ENCODE results near the gene PWP2. TPM values are rescaled to one million over a fixed set of nuclear protein-coding genes. Genes with fewer than 3 reads are reported as not detected.

PWP2 gene
- total RNA-seq, 1 donor from 2014 or later, result 7.4 TPM

DNA sequence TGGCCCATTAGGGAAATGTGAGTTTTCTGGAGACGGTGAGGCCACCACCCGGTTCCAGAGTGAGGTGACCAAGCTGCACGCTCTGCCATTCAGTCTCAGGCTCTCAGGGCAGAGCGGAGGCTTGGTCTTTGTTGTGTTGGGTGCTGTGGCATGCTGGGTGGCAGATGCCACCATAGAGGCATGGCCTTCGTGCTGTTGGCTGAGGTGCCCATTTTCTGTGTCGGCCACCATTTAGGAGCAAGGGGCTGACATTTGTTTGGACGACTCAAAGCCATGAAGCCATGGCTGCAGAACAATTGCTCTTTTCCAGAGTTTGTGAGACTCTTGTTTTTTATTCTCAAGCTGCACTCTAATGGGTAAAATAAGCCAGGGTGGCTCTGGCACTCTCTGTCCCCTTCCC lies 36.8 kb upstream of the PWP2 start:
- Histone ChIP-seq H3K36me3 (peaks cover 41% of the 10 kb centered on the region), H3K4me3 (no peak overlapping the region), H3K9me3 (replicated peaks) (no peaks in the 10 kb centered on the region), H3K27ac (replicated peaks) (no peak overlapping the region), H3K27me3 (ENCODE audit: low read depth) (no peaks in the 10 kb centered on the region), H3K4me1 (peaks cover 3% of the 10 kb centered on the region)
- DNase-seq, result no peak
- intact Hi-C loops (cut with micrococcal nuclease), result no loop called here
- TF ChIP-seq, protein P1, sequence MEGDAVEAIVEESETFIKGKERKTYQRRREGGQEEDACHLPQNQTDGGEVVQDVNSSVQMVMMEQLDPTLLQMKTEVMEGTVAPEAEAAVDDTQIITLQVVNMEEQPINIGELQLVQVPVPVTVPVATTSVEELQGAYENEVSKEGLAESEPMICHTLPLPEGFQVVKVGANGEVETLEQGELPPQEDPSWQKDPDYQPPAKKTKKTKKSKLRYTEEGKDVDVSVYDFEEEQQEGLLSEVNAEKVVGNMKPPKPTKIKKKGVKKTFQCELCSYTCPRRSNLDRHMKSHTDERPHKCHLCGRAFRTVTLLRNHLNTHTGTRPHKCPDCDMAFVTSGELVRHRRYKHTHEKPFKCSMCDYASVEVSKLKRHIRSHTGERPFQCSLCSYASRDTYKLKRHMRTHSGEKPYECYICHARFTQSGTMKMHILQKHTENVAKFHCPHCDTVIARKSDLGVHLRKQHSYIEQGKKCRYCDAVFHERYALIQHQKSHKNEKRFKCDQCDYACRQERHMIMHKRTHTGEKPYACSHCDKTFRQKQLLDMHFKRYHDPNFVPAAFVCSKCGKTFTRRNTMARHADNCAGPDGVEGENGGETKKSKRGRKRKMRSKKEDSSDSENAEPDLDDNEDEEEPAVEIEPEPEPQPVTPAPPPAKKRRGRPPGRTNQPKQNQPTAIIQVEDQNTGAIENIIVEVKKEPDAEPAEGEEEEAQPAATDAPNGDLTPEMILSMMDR (IDR thresholded peaks at IDR 0.05; ENCODE audit: borderline replicate concordance), result no peak

DNA sequence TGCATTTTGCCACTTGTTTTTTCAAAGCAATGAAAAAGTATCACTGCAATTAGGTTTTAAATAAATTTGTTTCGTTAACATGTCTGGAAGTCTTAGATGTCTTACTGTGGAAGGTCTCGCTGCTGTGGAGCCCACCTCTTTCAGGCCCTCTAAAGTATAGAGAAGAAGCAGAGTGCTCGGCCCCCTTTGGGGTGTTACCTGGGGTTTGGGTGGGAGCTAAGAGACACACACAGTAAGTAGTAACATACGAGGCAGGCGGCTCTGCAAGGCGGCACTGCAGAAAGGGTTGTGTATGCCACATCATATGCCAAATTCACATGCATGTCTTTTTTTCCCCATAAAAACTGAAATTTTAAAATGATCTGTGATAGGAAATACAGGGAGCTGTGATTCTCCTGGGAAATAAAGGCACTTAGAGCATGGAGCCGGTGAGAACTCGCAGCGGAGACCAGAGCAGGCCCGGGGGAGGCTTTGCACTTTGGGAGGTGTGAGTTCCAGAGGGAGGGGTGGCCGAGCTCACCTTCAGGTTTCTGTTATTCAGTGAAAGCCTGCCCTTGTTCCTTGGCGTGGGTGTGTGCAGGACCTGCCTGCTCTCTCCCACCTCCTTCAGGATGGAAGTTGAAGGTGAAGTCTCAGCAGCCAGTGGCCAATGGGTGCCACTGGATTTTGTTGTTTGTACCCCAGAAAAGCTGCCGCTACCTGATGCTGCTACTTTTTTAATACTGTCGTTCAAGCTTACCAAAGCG lies 35.7 kb upstream of the PWP2 start:
- H3K4me3 ChIP-seq, result no peak overlapping the region
- TF ChIP-seq, protein P1 (IDR thresholded peaks at IDR 0.05; ENCODE audit: borderline replicate concordance), result no peak
- DNase-seq, result no peak
- intact Hi-C loops (cut with micrococcal nuclease), result no loop called here
- H3K27ac ChIP-seq (replicated peaks), result no peak overlapping the region
- H3K36me3 ChIP-seq, result peaks cover 43% of the 10 kb centered on the region
- no peaks in the 10 kb centered on the region for H3K9me3 ChIP-seq (replicated peaks)
- peaks cover 3% of the 10 kb centered on the region for H3K4me1 ChIP-seq
- H3K27me3 ChIP-seq (ENCODE audit: low read depth), result no peaks in the 10 kb centered on the region

DNA sequence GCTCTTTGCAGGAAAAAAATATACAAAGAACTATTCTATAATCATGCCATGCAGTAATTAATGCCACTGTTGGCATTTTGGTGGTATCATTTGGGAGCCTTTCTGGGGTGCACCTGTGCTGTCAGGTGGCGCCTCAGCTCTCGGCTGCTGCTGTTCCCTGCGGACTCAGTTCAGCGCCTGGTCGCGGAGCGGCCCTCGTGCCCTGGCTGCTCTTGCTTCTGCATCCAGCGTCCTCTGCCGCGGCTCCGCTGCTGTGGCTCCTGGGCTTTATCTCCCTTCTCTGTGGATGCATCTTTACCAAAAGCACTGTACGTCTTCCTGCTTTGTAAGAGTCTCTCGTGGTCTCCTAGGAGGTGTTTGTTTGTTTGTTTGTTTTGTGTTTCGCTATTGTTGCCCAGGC lies 35.1 kb upstream of the PWP2 start:
- H3K4me3 ChIP-seq, result no peak overlapping the region
- H3K4me1 ChIP-seq, result peaks cover 3% of the 10 kb centered on the region
- no peak overlapping the region for H3K27ac ChIP-seq (replicated peaks)
- no peak for DNase-seq
- H3K9me3 ChIP-seq (replicated peaks), result no peaks in the 10 kb centered on the region
- no peaks in the 10 kb centered on the region for H3K27me3 ChIP-seq (ENCODE audit: low read depth)
- H3K36me3 ChIP-seq, result peaks cover 45% of the 10 kb centered on the region
- intact Hi-C loops (cut with micrococcal nuclease), result no loop called here
- TF ChIP-seq, protein P1 (IDR thresholded peaks at IDR 0.05; ENCODE audit: borderline replicate concordance), result no peak

DNA sequence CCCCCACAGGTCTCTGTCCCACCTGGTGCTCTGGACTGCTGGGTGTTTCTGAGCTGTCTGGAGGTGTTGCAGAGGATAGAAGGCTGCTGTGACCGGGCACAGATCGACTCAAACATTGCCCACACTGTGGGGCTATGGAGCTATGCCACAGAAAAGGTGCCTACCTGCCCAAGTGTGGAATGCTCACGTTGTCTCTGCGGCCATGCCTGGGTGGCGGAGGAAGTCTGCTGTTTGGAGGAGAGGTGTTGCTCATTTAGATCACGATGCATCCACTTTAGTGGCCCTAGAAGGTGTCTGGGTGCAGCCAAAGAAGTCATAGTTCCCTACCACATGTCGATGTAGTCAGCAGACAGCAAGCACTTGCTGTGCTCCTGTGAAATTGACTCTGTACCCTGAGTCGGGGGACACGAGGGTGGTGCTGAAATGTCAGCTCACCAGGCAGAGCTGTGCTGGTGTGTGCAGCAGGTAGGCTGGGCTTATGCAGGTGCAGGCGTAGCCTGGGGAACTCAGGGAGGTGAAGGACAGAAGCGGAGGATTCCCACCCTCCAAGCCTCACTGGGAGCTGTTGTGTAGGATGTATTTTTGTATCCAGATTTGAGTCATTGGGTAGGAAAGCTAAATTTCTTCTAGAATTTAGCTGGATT lies 32.8 kb upstream of the PWP2 start:
- Histone ChIP-seq H3K4me1 (no peaks in the 10 kb centered on the region), H3K9me3 (replicated peaks) (no peaks in the 10 kb centered on the region), H3K27ac (replicated peaks) (no peak overlapping the region), H3K36me3 (peaks cover 65% of the 10 kb centered on the region), H3K4me3 (no peak overlapping the region), H3K27me3 (ENCODE audit: low read depth) (no peaks in the 10 kb centered on the region)
- intact Hi-C loops (cut with micrococcal nuclease), result no loop called here
- DNase-seq, result no peak
- TF ChIP-seq, protein P1 (IDR thresholded peaks at IDR 0.05; ENCODE audit: borderline replicate concordance), result no peak

DNA sequence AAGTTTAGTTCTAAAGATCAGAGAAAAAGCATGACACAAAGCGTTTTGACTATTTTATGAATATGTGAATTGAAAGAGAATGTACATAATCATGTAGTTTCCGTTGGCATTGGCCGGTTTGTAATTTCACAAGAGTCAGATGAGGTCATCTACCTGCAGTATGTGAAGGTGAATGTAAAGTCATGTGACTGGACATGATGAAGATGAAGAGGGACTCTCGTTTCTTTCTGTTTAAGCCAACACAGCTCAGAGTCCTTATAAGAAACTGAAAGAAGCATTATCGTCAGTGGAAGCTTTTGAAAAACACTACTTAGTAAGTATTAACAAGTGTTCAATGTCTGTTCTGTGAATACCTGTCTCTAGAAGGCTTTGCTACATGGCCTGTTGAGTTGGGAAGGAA lies 30.9 kb upstream of the PWP2 start:
- Histone ChIP-seq H3K27me3 (ENCODE audit: low read depth) (no peaks in the 10 kb centered on the region), H3K36me3 (peaks cover 77% of the 10 kb centered on the region), H3K9me3 (replicated peaks) (no peaks in the 10 kb centered on the region), H3K4me1 (no peaks in the 10 kb centered on the region), H3K27ac (replicated peaks) (no peak overlapping the region), H3K4me3 (no peak overlapping the region)
- intact Hi-C loops (cut with micrococcal nuclease), result no loop called here
- TF ChIP-seq, protein P1 (IDR thresholded peaks at IDR 0.05; ENCODE audit: borderline replicate concordance), result no peak
- DNase-seq, result no peak

Data from left ventricle myocardium inferior (tissue), 1 donor.